ENCODE measurements around the gene WNT1. TPM values are rescaled to one million over a fixed set of nuclear protein-coding genes. Genes with fewer than 3 reads are reported as not detected.

Gene WNT1
- total RNA-seq, 1 experiment from 2014 or later, result not detected

- Histone ChIP-seq H3K23ac (ENCODE audit: insufficient read length, low read depth, low read length) (no peak overlapping the region), H3K27me3 (ENCODE audit: insufficient read depth, low read length) (peaks cover 85% of the 10 kb centered on the region), H3K9me3 (ENCODE audit: control insufficient read depth, low read depth, low read length) (no peaks in the 10 kb centered on the region), H3K23me2 (ENCODE audit: insufficient read length, low read depth, low read length, poor library complexity, severe bottlenecking) (peaks cover 15% of the 10 kb centered on the region), H4K91ac (ENCODE audit: insufficient read length, low read depth, low read length) (no peak overlapping the region), H3K79me1 (ENCODE audit: insufficient read depth, low read depth, low read length, poor library complexity, severe bottlenecking) (no peaks in the 10 kb centered on the region), H3K14ac (ENCODE audit: insufficient read depth, low read length) (no peak overlapping the region), H3K56ac (ENCODE audit: insufficient read length, low read depth, low read length) (no peak overlapping the region), H2AFZ (ENCODE audit: low read length) (no peak overlapping the region), H3K27ac (ENCODE audit: insufficient read length, low read depth, low read length) (no peak overlapping the region), H4K8ac (replicated peaks; ENCODE audit: insufficient read length, low read depth, low read length) (no peak overlapping the region), H3K18ac (ENCODE audit: insufficient read length, low read depth, low read length) (no peak overlapping the region), H2BK12ac (ENCODE audit: insufficient read length, low read depth, low read length) (no peak overlapping the region), H2BK20ac (ENCODE audit: low read depth, low read length, poor library complexity, severe bottlenecking) (no peak overlapping the region), H4K20me1 (ENCODE audit: control insufficient read depth, insufficient read depth, insufficient read length) (no peaks in the 10 kb centered on the region), H3K9ac (ENCODE audit: extremely low read depth, insufficient read length, low read length) (no peak overlapping the region), H2BK120ac (ENCODE audit: low read depth, low read length, poor library complexity, severe bottlenecking) (no peak overlapping the region), H2AK5ac (ENCODE audit: insufficient read length, low read length) (no peak overlapping the region), H2BK15ac (ENCODE audit: low read depth, low read length) (no peak overlapping the region), H3K4me1 (ENCODE audit: insufficient read depth, low read length) (no peaks in the 10 kb centered on the region; the same call in 1 of the 2 replicates), H4K5ac (ENCODE audit: insufficient read length, low read depth, low read length) (no peak overlapping the region), H3K79me2 (ENCODE audit: insufficient read depth, low read length) (no peaks in the 10 kb centered on the region), H3K4me2 (ENCODE audit: insufficient read depth, insufficient read length, low read length) (peak overlapping the region; percentile 30), H3K4ac (ENCODE audit: low read depth, low read length) (no peak overlapping the region), H2BK5ac (ENCODE audit: insufficient read length, low read length) (no peak overlapping the region), H3T11ph (ENCODE audit: low read length) (no peak overlapping the region)
- no CpG with 5 or more reads among the region's 13 CpGs for WGBS (ENCODE audit: extremely low coverage, insufficient read length, low lambda C conversion rate)
- H3K27me3 Mint-ChIP-seq (ENCODE audit: low read depth), result peaks cover 98% of the 10 kb centered on the region
- TF ChIP-seq CTCF (conservative IDR thresholded peaks at IDR 0.05), result no peak
- H3K4me3 Mint-ChIP-seq, result peak overlapping the region; percentile 49 to 75
- no peak overlapping the region for H3K27ac Mint-ChIP-seq
- no peak for DNase-seq
- H3K4me1 Mint-ChIP-seq, result peaks cover 25 to 49% of the 10 kb centered on the region in 2 experiments
- H3K9me3 Mint-ChIP-seq, result peaks cover 1 to 9% of the 10 kb centered on the region in 2 experiments; a peak in 4 of 5 replicates
- H3K36me3 Mint-ChIP-seq (ENCODE audit: insufficient read depth in 1 of 3, low read depth in 3 of 3), result no peaks in the 10 kb centered on the region; a peak in 1 of 7 replicates
Measured at GRCh38 chr12:48981757-48982157, 3.6 kb downstream of the WNT1 start.

All from H9 (cell line).